GM18909 (cell line): ENCODE data around the gene HNMT.
"Not testable (repeated sequence)": the region's sequence is repeated elsewhere in the genome, so short reads cannot be mapped to it uniquely, and the experiment has no call there.

ENCODE experiments used
- ATAC-seq: cut with Tn5 transposase; IDR thresholded peaks from one replicate; pipeline ENCODE4 v1.9.1; 2021; ENCODE audit warnings: mild to moderate bottlenecking; ENCODE audit not compliant: unreplicated experiment, poor library complexity

The HNMT gene

GRCh38 chr2:137964066-137964858, at the start of gene HNMT:
Gene HNMT (plus strand): TSS chr2:137964473. CDS start chr2:137964492, 19 bp downstream.
- no peak for ATAC-seq

- no peak for ATAC-seq
Measured at GRCh38 chr2:137921105-137921880, 43.0 kb upstream of the HNMT start.

GRCh38 chr2:137922171-137922570, 42.1 kb upstream of the HNMT start:
- ATAC-seq, result not testable (repeated sequence)

GRCh38 chr2:137924019-137924418, 40.3 kb upstream of the HNMT start:
- ATAC-seq, result no peak

GRCh38 chr2:137925599-137925998, 38.7 kb upstream of the HNMT start:
- no peak for ATAC-seq

- ATAC-seq, result no peak
Measured at GRCh38 chr2:137927846-137928245, 36.4 kb upstream of the HNMT start.

- no peak for ATAC-seq
Measured at GRCh38 chr2:137928547-137929518, 35.4 kb upstream of the HNMT start.

- no peak for ATAC-seq
Measured at GRCh38 chr2:137929519-137929916, 34.8 kb upstream of the HNMT start.

- no peak for ATAC-seq
Measured at GRCh38 chr2:137930146-137930545, 34.1 kb upstream of the HNMT start.

GRCh38 chr2:137935591-137935990, 28.7 kb upstream of the HNMT start:
- ATAC-seq, result no peak

- no peak for ATAC-seq
Measured at GRCh38 chr2:137937246-137937645, 27.0 kb upstream of the HNMT start.

GRCh38 chr2:137937778-137938177, 26.5 kb upstream of the HNMT start:
- ATAC-seq, result no peak

GRCh38 chr2:137938204-137938603, 26.1 kb upstream of the HNMT start:
- ATAC-seq, result no peak

- ATAC-seq, result no peak
Measured at GRCh38 chr2:137939026-137939425, 25.2 kb upstream of the HNMT start.

- ATAC-seq, result no peak
Measured at GRCh38 chr2:137940154-137940553, 24.1 kb upstream of the HNMT start.

GRCh38 chr2:137942037-137942832, 22.0 kb upstream of the HNMT start:
- ATAC-seq, result no peak

- no peak for ATAC-seq
Measured at GRCh38 chr2:137942833-137943677, 21.2 kb upstream of the HNMT start.

- ATAC-seq, result no peak
Measured at GRCh38 chr2:137943678-137944347, 20.5 kb upstream of the HNMT start.
